ENCODE results near the gene PLEKHA1.

Gene PLEKHA1

DNA sequence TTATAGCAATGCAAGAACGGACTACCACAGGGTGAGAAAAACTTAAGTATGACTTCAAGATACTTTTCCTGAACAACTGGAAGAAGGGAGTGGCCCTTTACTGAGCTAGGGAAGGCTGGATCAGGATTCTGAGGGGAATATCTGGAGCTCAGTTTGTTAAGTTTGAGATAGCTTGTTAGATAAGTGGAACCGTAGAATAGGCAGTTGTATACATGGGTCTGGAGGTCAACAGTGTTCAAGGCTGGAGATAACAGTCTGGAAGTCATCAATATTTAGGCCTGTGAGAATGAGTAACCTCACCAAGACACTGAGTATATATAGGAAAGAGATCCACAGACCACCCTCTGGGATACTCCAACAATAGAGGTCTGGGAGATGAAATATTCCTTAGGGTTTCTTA, 7.2 kb downstream of the PLEKHA1 start:
- DNase-seq = no peak
- no peak overlapping the region for H3K27ac ChIP-seq
- H3K4me3 ChIP-seq (ENCODE audit: low read depth, low read length) = no peak overlapping the region
- TF ChIP-seq, protein P1, sequence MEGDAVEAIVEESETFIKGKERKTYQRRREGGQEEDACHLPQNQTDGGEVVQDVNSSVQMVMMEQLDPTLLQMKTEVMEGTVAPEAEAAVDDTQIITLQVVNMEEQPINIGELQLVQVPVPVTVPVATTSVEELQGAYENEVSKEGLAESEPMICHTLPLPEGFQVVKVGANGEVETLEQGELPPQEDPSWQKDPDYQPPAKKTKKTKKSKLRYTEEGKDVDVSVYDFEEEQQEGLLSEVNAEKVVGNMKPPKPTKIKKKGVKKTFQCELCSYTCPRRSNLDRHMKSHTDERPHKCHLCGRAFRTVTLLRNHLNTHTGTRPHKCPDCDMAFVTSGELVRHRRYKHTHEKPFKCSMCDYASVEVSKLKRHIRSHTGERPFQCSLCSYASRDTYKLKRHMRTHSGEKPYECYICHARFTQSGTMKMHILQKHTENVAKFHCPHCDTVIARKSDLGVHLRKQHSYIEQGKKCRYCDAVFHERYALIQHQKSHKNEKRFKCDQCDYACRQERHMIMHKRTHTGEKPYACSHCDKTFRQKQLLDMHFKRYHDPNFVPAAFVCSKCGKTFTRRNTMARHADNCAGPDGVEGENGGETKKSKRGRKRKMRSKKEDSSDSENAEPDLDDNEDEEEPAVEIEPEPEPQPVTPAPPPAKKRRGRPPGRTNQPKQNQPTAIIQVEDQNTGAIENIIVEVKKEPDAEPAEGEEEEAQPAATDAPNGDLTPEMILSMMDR (IDR thresholded peaks at IDR 0.05; ENCODE audit: low read depth, low read length) = no peak
- no peaks in the 10 kb centered on the region; the same call in 1 of the 2 replicates for H3K36me3 ChIP-seq
- no peaks in the 10 kb centered on the region for H3K9me3 ChIP-seq (ENCODE audit: severe bottlenecking)
- H3K27me3 ChIP-seq (ENCODE audit: insufficient read depth, low read depth, severe bottlenecking) = no peaks in the 10 kb centered on the region

DNA sequence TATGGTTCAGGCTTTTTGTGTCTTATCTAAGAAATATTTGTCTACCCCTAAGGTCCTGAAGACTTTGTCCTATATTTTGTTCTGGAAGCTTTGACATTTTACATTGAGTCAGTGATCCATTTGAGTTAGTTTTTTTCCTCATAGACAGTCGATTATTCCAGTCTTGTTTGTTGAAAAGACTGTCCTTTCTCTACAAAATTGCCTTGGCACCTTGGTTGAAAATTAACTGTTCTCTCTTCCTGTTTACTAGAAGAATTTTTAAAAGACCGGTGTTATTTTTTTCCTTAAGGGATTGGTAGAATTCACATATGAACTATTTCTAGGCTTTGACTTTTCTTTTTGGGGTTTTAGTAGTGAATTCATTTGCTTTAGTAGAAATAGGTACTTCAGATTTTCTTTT, 12.0 kb downstream of the PLEKHA1 start:
- Histone ChIP-seq H3K27ac (no peak overlapping the region), H3K4me3 (ENCODE audit: low read depth, low read length) (no peak overlapping the region), H3K9me3 (ENCODE audit: severe bottlenecking) (no peaks in the 10 kb centered on the region), H3K27me3 (ENCODE audit: insufficient read depth, low read depth, severe bottlenecking) (no peaks in the 10 kb centered on the region), H3K36me3 (no peaks in the 10 kb centered on the region)
- TF ChIP-seq, protein P1 (IDR thresholded peaks at IDR 0.05; ENCODE audit: low read depth, low read length) = no peak
- DNase-seq = no peak

DNA sequence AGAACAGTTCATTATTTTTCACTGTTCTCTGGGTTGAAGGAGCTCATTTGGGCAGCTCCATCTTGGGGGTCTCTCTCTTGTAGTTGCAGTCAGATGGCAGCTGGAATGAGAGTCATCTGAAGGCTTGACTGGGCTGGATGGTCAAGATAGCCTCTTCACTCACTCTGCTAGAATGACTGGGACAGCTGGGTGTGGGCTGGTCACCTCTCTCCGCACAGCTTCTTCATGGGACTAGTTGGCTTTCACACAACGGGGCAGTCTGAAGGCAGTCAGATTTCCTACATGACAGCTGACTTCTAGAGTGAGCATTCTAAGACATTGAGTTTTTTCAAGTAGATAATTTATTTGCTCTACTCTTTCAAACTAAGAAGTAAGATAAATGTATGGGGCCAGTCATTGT, 13.1 kb downstream of the PLEKHA1 start:
- no peak for DNase-seq
- Histone ChIP-seq H3K27me3 (ENCODE audit: insufficient read depth, low read depth, severe bottlenecking) (no peaks in the 10 kb centered on the region), H3K27ac (no peak overlapping the region), H3K4me3 (ENCODE audit: low read depth, low read length) (no peak overlapping the region), H3K9me3 (ENCODE audit: severe bottlenecking) (no peaks in the 10 kb centered on the region), H3K36me3 (no peaks in the 10 kb centered on the region)
- TF ChIP-seq, protein P1 (IDR thresholded peaks at IDR 0.05; ENCODE audit: low read depth, low read length) = no peak

DNA sequence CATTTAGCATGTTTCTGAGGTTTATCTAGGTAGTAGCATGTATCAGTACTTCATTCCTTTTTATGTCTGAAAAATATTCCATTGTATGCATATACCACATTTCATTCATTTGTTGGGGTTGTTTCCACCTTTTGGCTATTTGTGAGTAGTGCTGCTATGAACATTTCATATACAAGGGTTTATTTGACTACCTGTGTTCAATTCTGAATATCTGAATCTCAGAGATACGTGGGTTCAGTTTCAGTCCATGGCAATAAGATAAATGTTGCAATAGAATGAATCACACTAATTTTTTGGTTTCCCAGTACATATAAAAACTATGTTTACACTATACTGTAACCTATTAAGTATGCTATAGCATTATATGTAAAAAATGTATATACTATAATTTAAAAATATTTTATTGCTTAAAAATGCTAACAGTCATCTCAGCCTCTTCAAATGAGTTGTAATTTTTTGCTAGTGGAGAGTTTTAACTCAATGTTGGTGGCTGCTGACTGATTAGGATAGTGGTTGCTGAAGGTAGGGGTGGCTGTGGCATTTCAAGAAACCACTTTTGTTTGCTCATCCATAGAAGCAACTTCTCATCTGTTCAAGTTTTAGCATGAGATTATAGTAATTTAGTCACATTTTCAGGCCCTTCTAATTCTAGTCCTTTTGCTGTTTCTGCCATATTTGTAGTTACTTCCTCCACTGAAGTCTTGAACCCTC, 13.9 kb downstream of the PLEKHA1 start:
- no peak overlapping the region for H3K4me3 ChIP-seq (ENCODE audit: low read depth, low read length)
- peaks cover 2% of the 10 kb centered on the region for H3K36me3 ChIP-seq
- DNase-seq = no peak
- TF ChIP-seq, protein P1 (IDR thresholded peaks at IDR 0.05; ENCODE audit: low read depth, low read length) = no peak
- H3K9me3 ChIP-seq (ENCODE audit: severe bottlenecking) = no peaks in the 10 kb centered on the region
- no peaks in the 10 kb centered on the region for H3K27me3 ChIP-seq (ENCODE audit: insufficient read depth, low read depth, severe bottlenecking)
- no peak overlapping the region for H3K27ac ChIP-seq

DNA sequence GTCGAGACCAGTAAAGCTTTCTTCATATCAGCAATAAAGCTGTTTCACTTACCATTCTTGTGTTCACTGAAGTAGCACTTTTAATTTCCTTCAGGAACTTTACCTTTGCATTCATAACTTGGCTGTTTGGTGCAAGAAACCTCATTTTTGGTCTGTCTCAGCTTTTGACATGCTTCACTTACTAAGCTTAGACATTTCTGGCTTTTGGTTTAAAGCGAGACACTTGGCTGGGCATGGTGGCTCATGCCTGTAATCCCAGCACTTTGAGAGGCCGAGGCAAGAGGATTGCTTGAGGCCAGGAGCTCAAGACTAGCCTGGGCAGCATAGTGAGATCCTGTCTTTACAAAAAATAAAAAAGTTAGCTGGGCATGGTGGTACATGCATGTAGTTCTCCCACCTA, 15.8 kb downstream of the PLEKHA1 start:
- Histone ChIP-seq H3K27ac (no peak overlapping the region), H3K36me3 (peaks cover 16% of the 10 kb centered on the region), H3K9me3 (ENCODE audit: severe bottlenecking) (no peaks in the 10 kb centered on the region), H3K4me3 (ENCODE audit: low read depth, low read length) (no peak overlapping the region), H3K27me3 (ENCODE audit: insufficient read depth, low read depth, severe bottlenecking) (no peaks in the 10 kb centered on the region)
- TF ChIP-seq, protein P1 (IDR thresholded peaks at IDR 0.05; ENCODE audit: low read depth, low read length) = no peak
- DNase-seq = no peak

DNA sequence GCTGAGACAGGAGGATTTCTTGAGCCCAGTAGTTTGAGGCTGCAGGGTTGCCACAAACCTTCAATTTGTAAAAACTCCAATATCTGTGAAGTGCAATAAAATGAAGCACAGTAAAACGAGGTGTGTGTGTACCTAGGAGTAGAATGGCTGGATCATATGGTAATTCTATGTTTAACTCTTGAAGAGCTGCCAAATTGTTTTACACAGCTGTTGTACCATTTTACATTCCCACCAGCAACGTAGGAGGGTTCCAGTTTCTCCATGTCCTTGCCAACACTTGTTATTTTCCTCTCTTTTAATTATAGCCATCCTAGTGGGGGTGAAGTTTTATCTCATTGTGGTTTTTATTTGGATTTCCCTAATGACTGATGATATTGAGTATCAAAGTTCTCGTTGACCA, 16.2 kb downstream of the PLEKHA1 start:
- Histone ChIP-seq H3K27ac (no peak overlapping the region), H3K9me3 (ENCODE audit: severe bottlenecking) (no peaks in the 10 kb centered on the region), H3K36me3 (peaks cover 17% of the 10 kb centered on the region), H3K4me3 (ENCODE audit: low read depth, low read length) (no peak overlapping the region), H3K27me3 (ENCODE audit: insufficient read depth, low read depth, severe bottlenecking) (no peaks in the 10 kb centered on the region)
- TF ChIP-seq, protein P1 (IDR thresholded peaks at IDR 0.05; ENCODE audit: low read depth, low read length) = no peak
- no peak for DNase-seq

Measured in WERI-Rb-1 (cell line).